ENCODE measurements around the gene TMEM101.

DNA sequence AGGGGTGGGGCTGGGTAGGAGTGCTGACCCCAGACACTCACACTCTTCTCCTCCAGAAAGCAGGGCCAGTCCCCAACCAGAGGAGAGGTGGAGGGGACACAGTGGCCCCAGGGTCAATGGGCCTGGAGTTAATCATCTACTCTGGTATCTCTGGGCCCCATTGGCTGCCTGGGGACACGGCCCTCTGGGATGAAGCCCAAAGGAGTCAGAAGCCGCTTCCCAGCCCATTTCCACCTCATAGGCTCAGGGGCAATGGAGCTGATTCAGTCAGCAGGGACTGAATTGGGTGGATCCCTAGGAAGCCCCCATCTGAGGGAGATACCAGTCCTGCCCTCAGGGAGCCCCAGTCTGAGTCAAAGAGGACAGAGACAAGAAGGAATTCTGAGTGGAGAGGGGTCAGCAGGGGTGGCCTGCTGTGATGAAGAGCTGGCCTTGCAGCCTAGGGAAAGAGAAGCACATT, 13.3 kb downstream of the TMEM101 start:
- TF ChIP-seq EZH2phosphoT487 (IDR thresholded peaks at IDR 0.05; ENCODE audit: borderline replicate concordance) = no peak
- TF ChIP-seq, protein P1, sequence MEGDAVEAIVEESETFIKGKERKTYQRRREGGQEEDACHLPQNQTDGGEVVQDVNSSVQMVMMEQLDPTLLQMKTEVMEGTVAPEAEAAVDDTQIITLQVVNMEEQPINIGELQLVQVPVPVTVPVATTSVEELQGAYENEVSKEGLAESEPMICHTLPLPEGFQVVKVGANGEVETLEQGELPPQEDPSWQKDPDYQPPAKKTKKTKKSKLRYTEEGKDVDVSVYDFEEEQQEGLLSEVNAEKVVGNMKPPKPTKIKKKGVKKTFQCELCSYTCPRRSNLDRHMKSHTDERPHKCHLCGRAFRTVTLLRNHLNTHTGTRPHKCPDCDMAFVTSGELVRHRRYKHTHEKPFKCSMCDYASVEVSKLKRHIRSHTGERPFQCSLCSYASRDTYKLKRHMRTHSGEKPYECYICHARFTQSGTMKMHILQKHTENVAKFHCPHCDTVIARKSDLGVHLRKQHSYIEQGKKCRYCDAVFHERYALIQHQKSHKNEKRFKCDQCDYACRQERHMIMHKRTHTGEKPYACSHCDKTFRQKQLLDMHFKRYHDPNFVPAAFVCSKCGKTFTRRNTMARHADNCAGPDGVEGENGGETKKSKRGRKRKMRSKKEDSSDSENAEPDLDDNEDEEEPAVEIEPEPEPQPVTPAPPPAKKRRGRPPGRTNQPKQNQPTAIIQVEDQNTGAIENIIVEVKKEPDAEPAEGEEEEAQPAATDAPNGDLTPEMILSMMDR (conservative IDR thresholded peaks at IDR 0.05; ENCODE audit: low read length) = no peak
